Hepatocyte (in vitro differentiated cells): Measurements from ENCODE around the gene HCST. TPM values are rescaled to one million over a fixed set of nuclear protein-coding genes. Genes with fewer than 3 reads are reported as not detected.

Source experiments
- DNase-seq: peaks from one replicate; pipeline ENCODE4 v3.0.0-alpha.2; 2016; ENCODE audit warnings: low spot score
- H2AFZ ChIP-seq: fragments of 200-600 bp; sonication (generic); 2 replicates; pipeline ENCODE4 v1.6.0; 2016; ENCODE audit warnings: antibody characterized with exemption, mild to moderate bottlenecking
- H3K27ac ChIP-seq: fragments of 200-600 bp; sonication (generic); 2 replicates; pipeline ENCODE4 v1.5.1; 2016; ENCODE audit warnings: mild to moderate bottlenecking
- H3K27me3 ChIP-seq: fragments of 200-600 bp; sonication (generic); 2 replicates; pipeline ENCODE4 v1.6.1; 2016
- H3K36me3 ChIP-seq: fragments of 200-600 bp; sonication (generic); replicated peaks from 2 replicates; pipeline ENCODE4 v1.5.1; 2016; ENCODE audit warnings: low read depth; ENCODE audit not compliant: insufficient read depth
- H3K4me1 ChIP-seq: fragments of 200-600 bp; sonication (generic); 2 replicates; pipeline ENCODE4 v1.5.1; 2016; ENCODE audit warnings: mild to moderate bottlenecking, moderate library complexity; ENCODE audit not compliant: insufficient read depth
- H3K4me2 ChIP-seq: fragments of 200-600 bp; sonication (generic); 2 replicates; pipeline ENCODE4 v1.6.0; 2016
- H3K4me3 ChIP-seq: fragments of 200-600 bp; sonication (generic); 2 replicates; pipeline ENCODE4 v1.5.1; 2016; ENCODE audit warnings: mild to moderate bottlenecking
- H3K79me2 ChIP-seq: fragments of 200-600 bp; sonication (generic); 2 replicates; pipeline ENCODE4 v1.6.0; 2017; ENCODE audit warnings: mild to moderate bottlenecking
- H3K9me2 ChIP-seq: fragments of 200-600 bp; sonication (generic); replicated peaks from 2 replicates; pipeline ENCODE4 v1.6.0; 2017; ENCODE audit warnings: mild to moderate bottlenecking; ENCODE audit not compliant: insufficient read depth
- H3K9me3 ChIP-seq: fragments of 200-600 bp; sonication (generic); 2 replicates; pipeline ENCODE4 v1.5.1; 2016; ENCODE audit warnings: low read depth, mild to moderate bottlenecking
- H4K20me1 ChIP-seq: fragments of 200-600 bp; sonication (generic); 2 replicates; pipeline ENCODE4 v1.6.0; 2016; ENCODE audit warnings: mild to moderate bottlenecking; ENCODE audit not compliant: insufficient read depth, poor library complexity, severe bottlenecking
- CTCF ChIP-seq: fragments of 200-600 bp; sonication (generic); IDR thresholded peaks from 2 replicates; pipeline ENCODE4 v1.5.1; 2016; ENCODE audit warnings: antibody characterized with exemption, mild to moderate bottlenecking; ENCODE audit not compliant: poor library complexity
- EZH2 ChIP-seq: fragments of 200-600 bp; sonication (generic); IDR thresholded peaks from 2 replicates; pipeline ENCODE4 v1.6.1; 2016; ENCODE audit warnings: antibody characterized with exemption, mild to moderate bottlenecking, borderline replicate concordance
- EZH2phosphoT487 ChIP-seq: fragments of 200-600 bp; sonication (generic); IDR thresholded peaks from one replicate; pipeline ENCODE4 v1.6.1; 2018; ENCODE audit warnings: antibody characterized with exemption, mild to moderate bottlenecking, low read depth, moderate library complexity; ENCODE audit not compliant: unreplicated experiment, severe bottlenecking
- WGBS: methylation state at CpG from one replicate; pipeline ENCODE4 v1.1.6; 2016; ENCODE audit warnings: low lambda C conversion rate; ENCODE audit errors: missing lambda C conversion rate; 5-methylcytosine and 5-hydroxymethylcytosine counted together
- polyA plus RNA-seq: library from polyadenylated mRNA; unstranded; fragments of >200 nt; fragmentation: Nextera tagmentation; extraction: Ambion mirVana; gene quantifications from 2 replicates; pipeline ENCODE4 v1.2.1, GENCODE V29; 2016
- total RNA-seq: library from RNA; depleted of rRNA; stranded (reverse); fragments of >200 nt; gene quantifications from 2 replicates; pipeline ENCODE4 v1.2.3, GENCODE V29; 2014

Gene HCST
- total and polyA plus RNA-seq, 2 experiments from 2014 or later = 0.97 to 4.8 TPM

- Histone ChIP-seq H4K20me1 (no peaks in the 10 kb centered on the region), H3K27ac (no peak overlapping the region), H3K4me2 (no peak overlapping the region), H3K27me3 (peaks cover 71% of the 10 kb centered on the region), H3K79me2 (no peaks in the 10 kb centered on the region), H2AFZ (no peak overlapping the region), H3K36me3 (no peaks in the 10 kb centered on the region), H3K9me3 (no peaks in the 10 kb centered on the region), H3K4me3 (no peak overlapping the region), H3K4me1 (peaks cover 7% of the 10 kb centered on the region), H3K9me2 (no peaks in the 10 kb centered on the region)
- DNase-seq = peak; percentile 2
- WGBS = 85% methylated on average over 6 of the region's 6 CpGs
- TF ChIP-seq EZH2phosphoT487 = no peak
- TF ChIP-seq EZH2 = no peak
- TF ChIP-seq CTCF = no peak
These were observed 44.0 kb upstream of the HCST start for GRCh38 chr19:35858311-35858710.

- H3K79me2 ChIP-seq = no peaks in the 10 kb centered on the region
- H3K36me3 ChIP-seq = no peaks in the 10 kb centered on the region
- no peak overlapping the region for H2AFZ ChIP-seq
- DNase-seq = no peak
- H3K4me1 ChIP-seq = peaks cover 7% of the 10 kb centered on the region
- no peak overlapping the region for H3K4me2 ChIP-seq
- no peak overlapping the region for H3K27ac ChIP-seq
- no peaks in the 10 kb centered on the region for H3K9me3 ChIP-seq
- no peaks in the 10 kb centered on the region for H4K20me1 ChIP-seq
- no peaks in the 10 kb centered on the region for H3K9me2 ChIP-seq
- no peak overlapping the region for H3K4me3 ChIP-seq
- TF ChIP-seq EZH2 (no peak), CTCF (no peak), EZH2phosphoT487 (no peak)
- H3K27me3 ChIP-seq = peaks cover 71% of the 10 kb centered on the region
- WGBS = 90% methylated on average over 4 of the region's 4 CpGs
These were observed 42.9 kb upstream of the HCST start for GRCh38 chr19:35859414-35859813.

GRCh38 chr19:35860436-35860817, 41.9 kb upstream of the HCST start:
- DNase-seq = no peak
- no peak overlapping the region for H3K27ac ChIP-seq
- no peaks in the 10 kb centered on the region for H4K20me1 ChIP-seq
- H3K79me2 ChIP-seq = no peaks in the 10 kb centered on the region
- H3K36me3 ChIP-seq = no peaks in the 10 kb centered on the region
- no peak for TF ChIP-seq CTCF
- no peaks in the 10 kb centered on the region for H3K9me3 ChIP-seq
- no peak overlapping the region for H3K4me3 ChIP-seq
- no peak overlapping the region for H2AFZ ChIP-seq
- peak overlapping the region; percentile 74 for H3K4me2 ChIP-seq
- H3K4me1 ChIP-seq = peaks cover 7% of the 10 kb centered on the region
- H3K9me2 ChIP-seq = no peaks in the 10 kb centered on the region
- 12% methylated on average over 19 of the region's 24 CpGs for WGBS
- peaks cover 67% of the 10 kb centered on the region for H3K27me3 ChIP-seq
